ENCODE results near the gene THTPA.
A peak's percentile ranks its signal among the peaks of the same experiment; 100 is the strongest.
"Not testable (repeated sequence)": the region's sequence is repeated elsewhere in the genome, so short reads cannot be mapped to it uniquely, and the experiment has no call there.

THTPA gene

GRCh38 chr14:23535943-23536342, 20.1 kb upstream of the THTPA start:
- TF ChIP-seq CTCF (IDR thresholded peaks at IDR 0.05; ENCODE audit: low read depth, low read length), result no peak

DNA sequence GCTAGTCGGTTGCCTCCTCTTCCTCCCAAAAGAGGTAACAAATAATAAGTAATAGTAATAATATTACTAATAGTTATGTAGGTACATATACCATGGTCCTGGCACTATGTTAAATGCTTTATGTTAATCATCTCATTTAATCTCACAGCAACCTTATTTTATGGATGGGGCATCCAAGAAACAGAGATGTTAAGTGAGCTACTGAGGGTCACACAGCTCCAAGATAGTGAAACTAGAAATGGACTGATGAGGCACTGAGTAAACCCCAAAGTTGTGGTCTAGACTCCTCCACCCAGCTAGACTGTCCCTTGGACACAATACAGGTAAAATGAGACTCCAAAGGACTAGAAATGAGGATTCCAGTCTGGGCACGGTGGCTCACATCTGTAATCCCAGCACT, 19.6 kb upstream of the THTPA start:
- no peak for TF ChIP-seq CTCF (IDR thresholded peaks at IDR 0.05; ENCODE audit: low read depth, low read length)
- H3K4me3 ChIP-seq (ENCODE audit: low read depth, low read length), result no peak overlapping the region

More at GRCh38 chr14:23535943-23536342, 20.1 kb upstream of the THTPA start:
- H3K4me3 ChIP-seq (ENCODE audit: low read depth, low read length), result no peak overlapping the region

GRCh38 chr14:23536906-23537305, 19.2 kb upstream of the THTPA start:
- not testable (repeated sequence) for H3K4me3 ChIP-seq (ENCODE audit: low read depth, low read length)

GRCh38 chr14:23537351-23538049, 18.6 kb upstream of the THTPA start:
- TF ChIP-seq CTCF (IDR thresholded peaks at IDR 0.05; ENCODE audit: low read depth, low read length), result no peak
- no peak overlapping the region for H3K4me3 ChIP-seq (ENCODE audit: low read depth, low read length)

- H3K4me3 ChIP-seq (ENCODE audit: low read depth, low read length), result no peak overlapping the region
- TF ChIP-seq CTCF (IDR thresholded peaks at IDR 0.05; ENCODE audit: low read depth, low read length), result no peak
Observed at GRCh38 chr14:23538050-23538718, 17.9 kb upstream of the THTPA start.

- TF ChIP-seq CTCF (IDR thresholded peaks at IDR 0.05; ENCODE audit: low read depth, low read length), result no peak
- no peak overlapping the region for H3K4me3 ChIP-seq (ENCODE audit: low read depth, low read length)
Observed at GRCh38 chr14:23538785-23539184, 17.3 kb upstream of the THTPA start.

DNA sequence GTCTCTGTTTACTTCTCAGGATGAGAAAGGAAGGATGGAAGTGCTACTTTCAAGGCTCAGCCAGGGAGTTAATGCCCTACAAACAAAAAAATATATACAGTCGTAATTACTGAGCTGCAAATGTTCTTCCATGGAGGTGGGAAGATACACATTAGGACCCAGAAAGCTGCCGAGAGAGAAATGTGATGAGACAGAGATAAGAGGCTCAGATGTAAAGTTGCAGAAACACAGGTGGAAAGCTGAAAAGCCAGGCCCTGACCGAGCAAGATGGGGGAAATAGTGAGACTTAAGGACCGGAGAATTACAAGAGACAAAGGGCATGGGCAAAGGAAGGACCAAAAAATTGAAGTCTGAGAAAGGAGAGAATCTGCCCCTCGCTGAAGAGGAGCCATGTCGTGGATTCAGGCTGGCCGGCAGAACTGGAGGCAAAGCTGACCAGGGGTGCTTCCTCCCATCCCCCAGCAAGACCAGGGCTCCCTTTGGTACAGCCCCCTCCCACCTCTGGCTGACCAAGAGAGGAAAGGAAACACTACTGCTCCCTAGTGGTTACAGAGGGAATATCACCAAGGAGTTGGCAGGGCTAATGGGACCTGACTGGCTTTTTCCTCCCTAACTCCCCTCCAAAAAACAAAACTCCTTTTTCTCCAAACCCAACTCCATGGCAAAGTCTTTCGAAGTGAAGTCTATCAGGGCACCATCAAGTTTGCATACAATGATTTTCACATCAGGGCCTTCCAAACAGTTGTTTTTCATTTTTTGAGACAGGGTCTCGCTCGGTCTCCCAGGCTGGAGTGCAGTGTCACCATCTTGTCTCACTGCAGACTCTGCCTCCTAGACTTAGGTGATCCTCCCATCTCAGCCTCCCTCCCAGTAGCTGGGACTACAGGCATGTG, 16.6 kb upstream of the THTPA start:
- no peak overlapping the region for H3K4me3 ChIP-seq (ENCODE audit: low read depth, low read length)
- peak; percentile 64 for TF ChIP-seq CTCF (IDR thresholded peaks at IDR 0.05; ENCODE audit: low read depth, low read length)
